SK-N-SH treated with all-trans-retinoic acid at 6 μM for 48 hours (cell line): ENCODE measurements around the gene VPS54.

ENCODE experiments used
- ATAC-seq: fragments of 200-7000 bp; cut with Tn5 transposase; 3 replicates; pipeline ENCODE4 v1.9.1; 2020; ENCODE audit warnings: mild to moderate bottlenecking, moderate library complexity
- ARNTL ChIP-seq: fragments of 450-650 bp; formaldehyde crosslinking; IDR thresholded peaks from 2 replicates; pipeline ENCODE4 v1.5.0; 2020; ENCODE audit warnings: low read depth, mild to moderate bottlenecking, moderate library complexity, borderline replicate concordance
- BACH2 ChIP-seq: fragments of 250-450 bp; sonication (Bioruptor Pico); IDR thresholded peaks from 2 replicates; pipeline ENCODE4 v1.9.0; 2021; ENCODE audit warnings: mild to moderate bottlenecking, borderline replicate concordance
- CREB5 ChIP-seq: fragments of 250-450 bp; sonication (Bioruptor Pico); IDR thresholded peaks from 2 replicates; pipeline ENCODE4 v1.5.1; 2020; ENCODE audit warnings: low read depth, mild to moderate bottlenecking, moderate library complexity
- CSDC2 ChIP-seq: fragments of 250-450 bp; sonication (Bioruptor Pico); IDR thresholded peaks from 2 replicates; pipeline ENCODE4 v1.5.0; 2020; ENCODE audit warnings: mild to moderate bottlenecking, moderate library complexity
- CSRNP3 ChIP-seq: fragments of 250-450 bp; sonication (Bioruptor Pico); IDR thresholded peaks from 2 replicates; pipeline ENCODE4 v1.5.1; 2021; ENCODE audit warnings: mild to moderate bottlenecking, moderate library complexity
- ESRRG ChIP-seq: fragments of 250-450 bp; sonication (Bioruptor Pico); IDR thresholded peaks from 2 replicates; pipeline ENCODE4 v1.6.1; 2021; ENCODE audit warnings: mild to moderate bottlenecking
- GLIS3 ChIP-seq: fragments of 250-450 bp; sonication (Bioruptor Pico); IDR thresholded peaks from 2 replicates; pipeline ENCODE4 v1.5.0; 2020; ENCODE audit warnings: mild to moderate bottlenecking, moderate library complexity
- ISL1 ChIP-seq: fragments of 250-450 bp; sonication (Bioruptor Pico); IDR thresholded peaks from 2 replicates; pipeline ENCODE4 v2.1.2; 2022; ENCODE audit warnings: mild to moderate bottlenecking, moderate library complexity
- OSR1 ChIP-seq: fragments of 250-450 bp; sonication (Bioruptor Pico); IDR thresholded peaks from 2 replicates; pipeline ENCODE4 v1.8.0; 2022; ENCODE audit warnings: moderate library complexity, mild to moderate bottlenecking, inconsistent platforms
- PATZ1 ChIP-seq: fragments of 250-450 bp; sonication (Bioruptor Pico); IDR thresholded peaks from 2 replicates; pipeline ENCODE4 v1.8.0; 2020; ENCODE audit warnings: mild to moderate bottlenecking, moderate library complexity, borderline replicate concordance
- RARB ChIP-seq: fragments of 250-450 bp; sonication (Bioruptor Pico); IDR thresholded peaks from 2 replicates; pipeline ENCODE4 v1.8.0; 2021; ENCODE audit warnings: mild to moderate bottlenecking, moderate library complexity
- SNAI2 ChIP-seq: fragments of 250-450 bp; sonication (Bioruptor Pico); IDR thresholded peaks from 2 replicates; pipeline ENCODE4 v1.5.0; 2020; ENCODE audit warnings: mild to moderate bottlenecking, moderate library complexity
- TCF4 ChIP-seq: fragments of 250-450 bp; sonication (Bioruptor Pico); IDR thresholded peaks from 2 replicates; pipeline ENCODE4 v1.8.0; 2021; ENCODE audit warnings: mild to moderate bottlenecking, moderate library complexity, borderline replicate concordance
- TOX ChIP-seq: fragments of 250-450 bp; sonication (Bioruptor Pico); IDR thresholded peaks from 2 replicates; pipeline ENCODE4 v1.8.0; 2021; ENCODE audit warnings: mild to moderate bottlenecking, moderate library complexity, borderline replicate concordance
- TSHZ2 ChIP-seq: fragments of 250-450 bp; sonication (Bioruptor Pico); IDR thresholded peaks from 2 replicates; pipeline ENCODE4 v1.5.0; 2020; ENCODE audit warnings: mild to moderate bottlenecking, moderate library complexity
- ZC3H10 ChIP-seq: fragments of 250-450 bp; sonication (Bioruptor Pico); IDR thresholded peaks from 2 replicates; pipeline ENCODE4 v1.5.1; 2021; ENCODE audit warnings: mild to moderate bottlenecking, moderate library complexity
- ZFP3 ChIP-seq: fragments of 250-450 bp; sonication (Bioruptor Pico); IDR thresholded peaks from 2 replicates; pipeline ENCODE4 v1.5.0; 2020; ENCODE audit warnings: mild to moderate bottlenecking, moderate library complexity
- ZNF565 ChIP-seq: fragments of 450-650 bp; formaldehyde crosslinking; conservative IDR thresholded peaks from 2 replicates; pipeline ENCODE4 v1.5.0; 2020; ENCODE audit warnings: low read depth, mild to moderate bottlenecking, moderate library complexity
- ZNF70 ChIP-seq: fragments of 450-650 bp; formaldehyde crosslinking; IDR thresholded peaks from 2 replicates; pipeline ENCODE4 v1.5.0; 2020; ENCODE audit warnings: mild to moderate bottlenecking, moderate library complexity
- ZNF8 ChIP-seq: fragments of 450-650 bp; formaldehyde crosslinking; IDR thresholded peaks from 2 replicates; pipeline ENCODE4 v1.5.0; 2020; ENCODE audit warnings: mild to moderate bottlenecking, moderate library complexity
- TF ChIP-seq, protein P1 (sequence below): fragments of 250-450 bp; sonication (Bioruptor Pico); IDR thresholded peaks from 2 replicates; pipeline ENCODE4 v1.8.0; 2021; ENCODE audit warnings: low read depth, mild to moderate bottlenecking, moderate library complexity, borderline replicate concordance

VPS54 gene

GRCh38 chr2:64019083-64019974 lies at the start of gene VPS54:
Gene VPS54, minus strand, starts transcription at chr2:64019428. Its CDS starts 35,429 bp downstream, at chr2:63983999.
- peak; percentile 76 for ATAC-seq
- TF ChIP-seq, protein P1, sequence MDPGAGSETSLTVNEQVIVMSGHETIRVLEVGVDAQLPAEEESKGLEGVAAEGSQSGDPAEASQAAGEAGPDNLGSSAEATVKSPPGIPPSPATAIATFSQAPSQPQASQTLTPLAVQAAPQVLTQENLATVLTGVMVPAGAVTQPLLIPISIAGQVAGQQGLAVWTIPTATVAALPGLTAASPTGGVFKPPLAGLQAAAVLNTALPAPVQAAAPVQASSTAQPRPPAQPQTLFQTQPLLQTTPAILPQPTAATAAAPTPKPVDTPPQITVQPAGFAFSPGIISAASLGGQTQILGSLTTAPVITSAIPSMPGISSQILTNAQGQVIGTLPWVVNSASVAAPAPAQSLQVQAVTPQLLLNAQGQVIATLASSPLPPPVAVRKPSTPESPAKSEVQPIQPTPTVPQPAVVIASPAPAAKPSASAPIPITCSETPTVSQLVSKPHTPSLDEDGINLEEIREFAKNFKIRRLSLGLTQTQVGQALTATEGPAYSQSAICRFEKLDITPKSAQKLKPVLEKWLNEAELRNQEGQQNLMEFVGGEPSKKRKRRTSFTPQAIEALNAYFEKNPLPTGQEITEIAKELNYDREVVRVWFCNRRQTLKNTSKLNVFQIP (CRISPR knock-in tag): no peak
- no peak for TF ChIP-seq ESRRG
- TF ChIP-seq, all 23 proteins: peak for 0

- ATAC-seq: no peak
- no peak for TF ChIP-seq ZNF8
- TF ChIP-seq SNAI2 (CRISPR knock-in tag): no peak
- no peak for TF ChIP-seq TOX (CRISPR knock-in tag)
- no peak for TF ChIP-seq ARNTL (CRISPR knock-in tag)
- no peak for TF ChIP-seq ZC3H10 (CRISPR knock-in tag)
- TF ChIP-seq ISL1 (CRISPR knock-in tag): no peak
- TF ChIP-seq ESRRG: no peak
Observed at GRCh38 chr2:64067326-64067725, 48.1 kb upstream of the VPS54 start.

DNA sequence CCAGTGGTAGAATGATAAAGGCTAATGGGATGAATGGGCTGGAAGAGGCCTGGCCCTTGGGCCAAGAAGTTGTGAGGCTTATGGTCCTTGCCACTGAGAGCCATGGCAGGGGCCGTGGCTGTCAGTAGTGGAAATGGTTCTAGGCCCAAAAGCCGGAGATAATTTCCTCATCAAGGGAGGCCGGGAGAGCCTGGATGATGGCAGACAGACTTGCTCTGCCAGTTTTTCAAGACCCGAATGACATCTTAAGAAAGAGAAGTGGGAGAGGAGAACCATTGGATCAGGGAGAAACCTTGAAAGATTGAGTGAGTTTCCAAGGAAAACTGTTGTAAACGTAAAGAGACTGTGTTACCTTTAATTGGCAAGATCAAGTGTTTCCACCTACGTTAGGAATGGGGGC lies 46.3 kb upstream of the VPS54 start:
- TF ChIP-seq TOX (CRISPR knock-in tag): no peak
- no peak for TF ChIP-seq GLIS3
- no peak for TF ChIP-seq ESRRG
- no peak for TF ChIP-seq CSDC2 (CRISPR knock-in tag)
- TF ChIP-seq ARNTL (CRISPR knock-in tag): no peak
- TF ChIP-seq TSHZ2 (CRISPR knock-in tag): no peak
- TF ChIP-seq, protein P1 (CRISPR knock-in tag): no peak
- no peak for TF ChIP-seq ZNF70 (CRISPR knock-in tag)
- no peak for TF ChIP-seq RARB (CRISPR knock-in tag)
- no peak for TF ChIP-seq CSRNP3
- TF ChIP-seq ZFP3 (CRISPR knock-in tag): no peak
- no peak for TF ChIP-seq ZNF565 (CRISPR knock-in tag)
- TF ChIP-seq CREB5 (CRISPR knock-in tag): no peak
- no peak for ATAC-seq

GRCh38 chr2:64063924-64064331 lies 44.7 kb upstream of the VPS54 start:
- ATAC-seq: peak; percentile 19; the same call in 1 of the 3 replicates
- no peak for TF ChIP-seq OSR1 (CRISPR knock-in tag)
- TF ChIP-seq ZFP3 (CRISPR knock-in tag): no peak
- TF ChIP-seq ZNF565 (CRISPR knock-in tag): no peak
- TF ChIP-seq CSDC2 (CRISPR knock-in tag): no peak
- TF ChIP-seq BACH2: no peak
- no peak for TF ChIP-seq ESRRG
- TF ChIP-seq TOX (CRISPR knock-in tag): no peak
- no peak for TF ChIP-seq CSRNP3
- no peak for TF ChIP-seq TCF4 (CRISPR knock-in tag)
- TF ChIP-seq PATZ1: no peak
- TF ChIP-seq ZNF8: no peak
